SU-DHL-6 (cell line): ENCODE results near the gene STX3.

ENCODE experiments used
- H2AFZ ChIP-seq: fragments of 200-600 bp; sonication (generic); 2 replicates; pipeline ENCODE4 v1.6.1; 2014; ENCODE audit warnings: low read depth, mild to moderate bottlenecking, moderate library complexity, mixed read lengths, antibody characterized with exemption, low read length; ENCODE audit not compliant: severe bottlenecking
- H3F3A ChIP-seq: fragments of 200-600 bp; shearing (Covaris generic); 2 replicates; pipeline ENCODE4 v1.6.0; 2016; ENCODE audit warnings: antibody characterized with exemption, mild to moderate bottlenecking; ENCODE audit not compliant: insufficient read depth
- H3K27ac ChIP-seq: fragments of 200-600 bp; sonication (generic); 2 replicates; pipeline ENCODE4 v1.5.1; 2016; ENCODE audit warnings: low read depth, mild to moderate bottlenecking, low read length, moderate library complexity, mixed read lengths
- H3K27me3 ChIP-seq: fragments of 200-600 bp; sonication (generic), shearing (Covaris generic); 2 replicates; pipeline ENCODE4 v1.6.0; 2014; ENCODE audit warnings: mild to moderate bottlenecking, low read length
- H3K36me3 ChIP-seq: fragments of 200-600 bp; sonication (generic); 2 replicates; pipeline ENCODE4 v1.6.1; 2014; ENCODE audit warnings: mild to moderate bottlenecking, low read length, mixed read lengths
- H3K4me2 ChIP-seq: fragments of 300-600, 200-600 bp; shearing (Covaris generic), sonication (generic); 2 replicates; pipeline ENCODE4 v1.6.0; 2014; ENCODE audit warnings: low read length, low read depth, mild to moderate bottlenecking; ENCODE audit not compliant: poor library complexity, severe bottlenecking
- H3K4me3 ChIP-seq: fragments of 200-600 bp; sonication (generic); 2 replicates; pipeline ENCODE4 v1.5.1; 2014; ENCODE audit warnings: antibody characterized with exemption, low read length, mild to moderate bottlenecking, mixed read lengths; ENCODE audit not compliant: insufficient read depth, poor library complexity, severe bottlenecking
- H3K79me2 ChIP-seq: fragments of 200-600 bp; sonication (generic); 2 replicates; pipeline ENCODE4 v1.6.1; 2014; ENCODE audit warnings: mild to moderate bottlenecking, low read length, moderate library complexity; ENCODE audit not compliant: insufficient read depth
- H3K9ac ChIP-seq: fragments of 200-600 bp; sonication (generic); 2 replicates; pipeline ENCODE4 v1.7.0; 2014; ENCODE audit warnings: mild to moderate bottlenecking, low read length
- H3K9me2 ChIP-seq: fragments of 200-600 bp; sonication (generic); replicated peaks from 2 replicates; pipeline ENCODE4 v1.6.1; 2014; ENCODE audit warnings: low read length; ENCODE audit not compliant: insufficient read depth
- H3K9me3 ChIP-seq: fragments of 200-600 bp; sonication (generic); 2 replicates; pipeline ENCODE4 v1.6.1; 2014; ENCODE audit warnings: low read length, mixed read lengths; ENCODE audit not compliant: insufficient read depth
- H4K20me1 ChIP-seq: fragments of 200-600 bp; sonication (generic); 2 replicates; pipeline ENCODE4 v1.6.1; 2014; ENCODE audit warnings: low read depth, mild to moderate bottlenecking, antibody characterized with exemption, low read length, moderate library complexity, mixed read lengths
- CTCF ChIP-seq: fragments of 200-600 bp; sonication (generic); IDR thresholded peaks from one replicate; pipeline ENCODE4 v1.5.1; 2017; ENCODE audit warnings: antibody characterized with exemption, mild to moderate bottlenecking, low read length, moderate library complexity; ENCODE audit not compliant: insufficient read depth, poor library complexity, severe bottlenecking
- EZH2phosphoT487 ChIP-seq: fragments of 200-600 bp; sonication (generic), shearing (Covaris generic); conservative IDR thresholded peaks from 2 replicates; pipeline ENCODE4 v1.6.1; 2018; ENCODE audit warnings: mild to moderate bottlenecking, antibody characterized with exemption, low read length, moderate library complexity, mixed read lengths

Gene STX3

GRCh38 chr11:59716051-59716450 is 39.1 kb upstream of the STX3 start:
- Histone ChIP-seq H3K27me3 (no peaks in the 10 kb centered on the region), H3K79me2 (no peaks in the 10 kb centered on the region), H3K4me3 (no peak overlapping the region), H4K20me1 (no peaks in the 10 kb centered on the region), H3K27ac (no peak overlapping the region), H3K4me2 (no peak overlapping the region), H3K9me3 (no peaks in the 10 kb centered on the region), H3K36me3 (no peaks in the 10 kb centered on the region), H3K9me2 (no peaks in the 10 kb centered on the region), H2AFZ (no peak overlapping the region), H3K9ac (no peak overlapping the region), H3F3A (no peaks in the 10 kb centered on the region)
- no peak for TF ChIP-seq CTCF
- TF ChIP-seq EZH2phosphoT487, result no peak

GRCh38 chr11:59719556-59719955 is 35.6 kb upstream of the STX3 start:
- H4K20me1 ChIP-seq, result no peaks in the 10 kb centered on the region
- H3K9me2 ChIP-seq, result no peaks in the 10 kb centered on the region
- H3K27ac ChIP-seq, result no peak overlapping the region
- no peaks in the 10 kb centered on the region for H3K9me3 ChIP-seq
- no peaks in the 10 kb centered on the region for H3K36me3 ChIP-seq
- H3F3A ChIP-seq, result no peaks in the 10 kb centered on the region
- TF ChIP-seq CTCF (no peak), EZH2phosphoT487 (no peak)
- H2AFZ ChIP-seq, result no peak overlapping the region
- no peak overlapping the region for H3K4me2 ChIP-seq
- no peak overlapping the region for H3K9ac ChIP-seq
- no peaks in the 10 kb centered on the region for H3K27me3 ChIP-seq
- H3K79me2 ChIP-seq, result no peaks in the 10 kb centered on the region
- no peak overlapping the region for H3K4me3 ChIP-seq

GRCh38 chr11:59724066-59724465 is 31.1 kb upstream of the STX3 start:
- H3K9ac ChIP-seq, result no peak overlapping the region
- H3K9me3 ChIP-seq, result no peaks in the 10 kb centered on the region
- no peak overlapping the region for H3K4me2 ChIP-seq
- no peak overlapping the region for H3K4me3 ChIP-seq
- no peaks in the 10 kb centered on the region for H3K27me3 ChIP-seq
- H3F3A ChIP-seq, result no peaks in the 10 kb centered on the region
- no peak overlapping the region for H2AFZ ChIP-seq
- H3K79me2 ChIP-seq, result no peaks in the 10 kb centered on the region
- H3K27ac ChIP-seq, result no peak overlapping the region
- TF ChIP-seq EZH2phosphoT487 (no peak), CTCF (no peak)
- H4K20me1 ChIP-seq, result no peaks in the 10 kb centered on the region
- H3K9me2 ChIP-seq, result no peaks in the 10 kb centered on the region
- no peaks in the 10 kb centered on the region for H3K36me3 ChIP-seq
